Neural crest cell (in vitro differentiated cells): ENCODE measurements around the gene CMSS1. TPM values are rescaled to one million over a fixed set of nuclear protein-coding genes. Genes with fewer than 3 reads are reported as not detected.

ENCODE experiments used
- DNase-seq: peaks from one replicate; pipeline ENCODE4 v3.0.0; 2021; ENCODE audit warnings: low read depth, mixed read lengths, low spot score
- H3K27ac Mint-ChIP-seq: one replicate; pipeline ENCODE4 v1.8.0; 2021; ENCODE audit warnings: mild to moderate bottlenecking, mixed read lengths; ENCODE audit not compliant: unreplicated experiment
- H3K27me3 Mint-ChIP-seq: 2 replicates; pipeline ENCODE4 v1.8.0; 2021; ENCODE audit warnings: low read depth, mild to moderate bottlenecking, mixed read lengths
- H3K36me3 Mint-ChIP-seq: 2 replicates; pipeline ENCODE4 v1.8.0; 2021; ENCODE audit warnings: low read depth, mild to moderate bottlenecking, mixed read lengths
- H3K4me1 Mint-ChIP-seq: 2 replicates; pipeline ENCODE4 v1.8.0; 2021; ENCODE audit warnings: mixed read lengths
- H3K4me3 Mint-ChIP-seq: one replicate; pipeline ENCODE4 v1.8.0; 2021; ENCODE audit warnings: mild to moderate bottlenecking, mixed read lengths
- H3K9me3 Mint-ChIP-seq: 2 replicates; pipeline ENCODE4 v1.8.0; 2021; ENCODE audit warnings: mixed read lengths
- CTCF ChIP-seq: fragments of 200-600 bp; sonication (generic); conservative IDR thresholded peaks from 2 replicates; pipeline ENCODE4 v1.5.0; 2021; ENCODE audit warnings: antibody characterized with exemption, mild to moderate bottlenecking
- total RNA-seq: library from RNA; stranded (reverse); gene quantifications from 2 replicates; pipeline ENCODE4 v1.2.1, GENCODE V29; 2021

CMSS1 gene
- total RNA-seq, 1 donor from 2014 or later, result 60.9 TPM

- Mint-ChIP-seq H3K36me3 (peaks cover 10% of the 10 kb centered on the region), H3K4me1 (peaks cover 6% of the 10 kb centered on the region), H3K9me3 (peaks cover 5% of the 10 kb centered on the region), H3K27ac (no peak overlapping the region), H3K27me3 (peaks cover 11% of the 10 kb centered on the region), H3K4me3 (no peak overlapping the region)
- DNase-seq, result no peak
- TF ChIP-seq CTCF, result no peak
Observed at GRCh38 chr3:99810403-99810802, 7.3 kb upstream of the CMSS1 start.

- Mint-ChIP-seq H3K9me3 (no peaks in the 10 kb centered on the region), H3K36me3 (no peaks in the 10 kb centered on the region), H3K4me1 (peaks cover 34% of the 10 kb centered on the region), H3K27ac (peak overlapping the region; percentile 100), H3K27me3 (peaks cover 11% of the 10 kb centered on the region), H3K4me3 (peak overlapping the region; percentile 98)
- DNase-seq, result peak; percentile 9
- TF ChIP-seq CTCF, result no peak
Observed at GRCh38 chr3:99817047-99817436, 620 bp upstream of the CMSS1 start.

- Mint-ChIP-seq H3K27ac (no peak overlapping the region), H3K4me3 (peak overlapping the region; percentile 98), H3K36me3 (no peaks in the 10 kb centered on the region), H3K4me1 (peaks cover 39% of the 10 kb centered on the region), H3K27me3 (peaks cover 3% of the 10 kb centered on the region), H3K9me3 (no peaks in the 10 kb centered on the region)
- no peak for TF ChIP-seq CTCF
- no peak for DNase-seq
Observed at GRCh38 chr3:99818818-99819217, 1.2 kb downstream of the CMSS1 start.

- Mint-ChIP-seq H3K4me3 (no peak overlapping the region), H3K27ac (no peak overlapping the region)
Observed at GRCh38 chr3:99823723-99824711, 6.4 kb downstream of the CMSS1 start.

GRCh38 chr3:99825004-99825640 lies 7.5 kb downstream of the CMSS1 start:
- Mint-ChIP-seq H3K27me3 (no peaks in the 10 kb centered on the region), H3K36me3 (peaks cover 2% of the 10 kb centered on the region), H3K27ac (no peak overlapping the region), H3K4me1 (peaks cover 20% of the 10 kb centered on the region), H3K9me3 (no peaks in the 10 kb centered on the region), H3K4me3 (no peak overlapping the region)
- TF ChIP-seq CTCF, result no peak
- DNase-seq, result no peak

More at GRCh38 chr3:99823723-99824711, 6.4 kb downstream of the CMSS1 start:
- DNase-seq, result no peak
- TF ChIP-seq CTCF, result no peak
- Mint-ChIP-seq H3K27me3 (no peaks in the 10 kb centered on the region), H3K36me3 (peaks cover 2% of the 10 kb centered on the region), H3K9me3 (no peaks in the 10 kb centered on the region), H3K4me1 (peaks cover 20% of the 10 kb centered on the region)
